HepG2 (cell line): ENCODE data around the gene ADCY10. TPM values are rescaled to one million over a fixed set of nuclear protein-coding genes. Genes with fewer than 3 reads are reported as not detected.

ENCODE experiments used
- ATAC-seq: fragments of 200-7000 bp; cut with Tn5 transposase; 3 replicates; pipeline ENCODE4 v1.9.1; 2020; ENCODE audit warnings: mild to moderate bottlenecking, moderate library complexity
- BruUV-seq: library from RNA; stranded (reverse); fragments of 400-500 nt; replicated peaks from 2 replicates; lab custom pipeline; 2021; lab: Mats Ljungman, UMichigan
- CTCF ChIA-PET: fragments of 300-600 bp; formaldehyde crosslinking; extraction: SDS; loops from one replicate; lab custom pipeline; 2021; ENCODE audit warnings: low total read pairs, inconsistent platforms, low intra/inter-chr PET ratio; lab: Yijun Ruan, JAX
- POLR2A ChIA-PET: fragments of 350-600 bp; sonication (Branson Sonifier 250); formaldehyde crosslinking; loops from one replicate; lab custom pipeline; 2020; ENCODE audit warnings: antibody characterized with exemption, inconsistent platforms; lab: Yijun Ruan, JAX
- DNase-seq: peaks from one replicate; pipeline ENCODE4 v3.0.0-alpha.2; 2015; ENCODE audit warnings: low spot score
- FAIRE-seq: peaks from 3 replicates; lab custom pipeline; 2011; peaks lifted over from hg19 to GRCh38; lab: Jason Lieb, UNC
- H2AFZ ChIP-seq: one replicate; pipeline ENCODE4 v1.6.1; 2011; ENCODE audit warnings: low read length, inconsistent platforms
- H3K27ac ChIP-seq: fragments of 300-600 bp; 3 replicates; pipeline ENCODE4 v1.8.0; 2011; ENCODE audit warnings: mixed run types, mild to moderate bottlenecking, mixed read lengths, low read length, inconsistent platforms; ENCODE audit not compliant: insufficient read depth; ENCODE audit errors: extremely low read length
- H3K27me3 ChIP-seq, 2 experiments: fragments of 200-600 bp in 1 of 2; 2 replicates in 1 of 2; 3 replicates in 1 of 2; pipeline versions ENCODE4 v1.6.0 to v1.8.0; 2011; ENCODE audit warnings: low read length in 2 of 2, mild to moderate bottlenecking in 2 of 2, moderate library complexity in 2 of 2, inconsistent platforms in 1 of 2; ENCODE audit not compliant: insufficient read depth in 2 of 2, control insufficient read depth in 1 of 2
- H3K36me3 ChIP-seq, 2 experiments: fragments of 200-600 bp in 1 of 2; replicated peaks in 1 of 2; 2 replicates in 1 of 2; 3 replicates in 1 of 2; pipeline versions ENCODE4 v1.5.1 to v1.8.0; 2011; ENCODE audit warnings: low read length in 2 of 2, inconsistent platforms in 1 of 2; ENCODE audit not compliant: insufficient read depth in 2 of 2, control insufficient read depth in 1 of 2
- H3K4me1 ChIP-seq: 2 replicates; pipeline ENCODE4 v1.5.1; 2012; ENCODE audit warnings: low read length, inconsistent platforms; ENCODE audit not compliant: insufficient read depth
- H3K4me2 ChIP-seq: 2 replicates; pipeline ENCODE4 v1.6.0; 2011; ENCODE audit warnings: low read depth, low read length, inconsistent platforms
- H3K4me3 ChIP-seq, 3 experiments: fragments of 200-600 bp in 1 of 3; sonication (generic), shearing (Covaris generic) in 1 of 3; replicated peaks in 1 of 3; 2 replicates each; pipeline ENCODE4 v1.5.1; 2011 to 2016; ENCODE audit warnings: low read length in 3 of 3, inconsistent platforms in 2 of 3, low read depth in 2 of 3, mild to moderate bottlenecking in 2 of 3, control low read depth in 1 of 3, mixed read lengths in 1 of 3; ENCODE audit not compliant: insufficient read depth in 1 of 3
- H3K79me2 ChIP-seq: one replicate; pipeline ENCODE4 v1.6.1; 2011; ENCODE audit warnings: low read length, inconsistent platforms; ENCODE audit not compliant: insufficient read depth
- H3K9ac ChIP-seq: 2 replicates; pipeline ENCODE4 v1.6.0; 2011; ENCODE audit warnings: mild to moderate bottlenecking, low read depth, low read length, inconsistent platforms; ENCODE audit not compliant: insufficient read depth
- H3K9me3 ChIP-seq: 2 replicates; pipeline ENCODE4 v1.5.1; 2012; ENCODE audit warnings: mild to moderate bottlenecking, low read length
- H4K20me1 ChIP-seq: 2 replicates; pipeline ENCODE4 v1.6.0; 2011; ENCODE audit warnings: inconsistent platforms, mild to moderate bottlenecking, low read length, moderate library complexity; ENCODE audit not compliant: insufficient read depth
- IKZF4 ChIP-seq: sonication (generic); formaldehyde crosslinking; IDR thresholded peaks from 2 replicates; pipeline ENCODE4 v1.5.1; 2020; ENCODE audit warnings: borderline replicate concordance, mild to moderate bottlenecking, low read depth, missing genetic modification reagents; ENCODE audit errors: not compliant biosample characterization
- MLLT10 ChIP-seq: sonication (generic); formaldehyde crosslinking; IDR thresholded peaks from 2 replicates; pipeline ENCODE4 v1.4.0; 2020; ENCODE audit warnings: missing genetic modification reagents
- POGZ ChIP-seq: sonication (generic); formaldehyde crosslinking; IDR thresholded peaks from 2 replicates; pipeline ENCODE4 v1.4.0; 2020; ENCODE audit warnings: mild to moderate bottlenecking, missing genetic modification reagents
- RARA ChIP-seq: IDR thresholded peaks from 2 replicates; pipeline ENCODE4 v1.6.1; 2016; ENCODE audit warnings: missing genetic modification reagents, missing compliant biosample characterization
- REL ChIP-seq: sonication (generic); formaldehyde crosslinking; conservative IDR thresholded peaks from 2 replicates; pipeline ENCODE4 v1.8.0; 2022; ENCODE audit warnings: mild to moderate bottlenecking, missing genetic modification reagents, moderate library complexity
- RFX3 ChIP-seq: IDR thresholded peaks from 2 replicates; pipeline ENCODE4 v1.6.1; 2016; ENCODE audit warnings: missing biosample characterization, missing genetic modification reagents
- RXRA ChIP-seq: sonication (generic); formaldehyde crosslinking; IDR thresholded peaks from 2 replicates; pipeline ENCODE4 v1.5.1; 2020; ENCODE audit warnings: missing genetic modification reagents
- SALL1 ChIP-seq: sonication (generic); formaldehyde crosslinking; IDR thresholded peaks from 2 replicates; pipeline ENCODE4 v1.8.0; 2022; ENCODE audit warnings: mild to moderate bottlenecking, missing genetic modification reagents
- SYNCRIP ChIP-seq: fragments of 200-400 bp; formaldehyde crosslinking; IDR thresholded peaks from 2 replicates; pipeline ENCODE4 v1.6.1; 2018; ENCODE audit warnings: mild to moderate bottlenecking, low read depth, low read length; ENCODE audit not compliant: insufficient read depth
- TBX2 ChIP-seq: sonication (generic); formaldehyde crosslinking; IDR thresholded peaks from 2 replicates; pipeline ENCODE4 v1.5.0; 2020; ENCODE audit warnings: missing genetic modification reagents, mild to moderate bottlenecking, borderline replicate concordance
- ZBTB3 ChIP-seq: sonication (generic); formaldehyde crosslinking; IDR thresholded peaks from 2 replicates; pipeline ENCODE4 v1.4.0; 2020; ENCODE audit warnings: low read depth, mild to moderate bottlenecking, moderate library complexity, missing genetic modification reagents, borderline replicate concordance
- ZBTB33 ChIP-seq: sonication (generic); formaldehyde crosslinking; IDR thresholded peaks from 2 replicates; pipeline ENCODE4 v1.4.0; 2020; ENCODE audit warnings: missing genetic modification reagents
- ZFX ChIP-seq: sonication (generic); formaldehyde crosslinking; IDR thresholded peaks from 2 replicates; pipeline ENCODE4 v1.4.0; 2020; ENCODE audit warnings: mild to moderate bottlenecking, low read depth, missing genetic modification reagents, moderate library complexity
- ZNF143 ChIP-seq: sonication (generic); formaldehyde crosslinking; IDR thresholded peaks from 2 replicates; pipeline ENCODE4 v1.4.0; 2020; ENCODE audit warnings: missing genetic modification reagents
- ZNF687 ChIP-seq: sonication (generic); formaldehyde crosslinking; IDR thresholded peaks from 2 replicates; pipeline ENCODE4 v1.5.1; 2020; ENCODE audit warnings: mild to moderate bottlenecking, missing genetic modification reagents, moderate library complexity
- ZNF770 ChIP-seq: sonication (generic); formaldehyde crosslinking; IDR thresholded peaks from 2 replicates; pipeline ENCODE4 v1.5.0; 2020; ENCODE audit warnings: mild to moderate bottlenecking, missing genetic modification reagents
- ZNF780A ChIP-seq: sonication (generic); formaldehyde crosslinking; IDR thresholded peaks from 2 replicates; pipeline ENCODE4 v1.8.0; 2022; ENCODE audit warnings: mild to moderate bottlenecking, missing genetic modification reagents, moderate library complexity
- WGBS: methylation state at CpG from one replicate; pipeline ENCODE4 v1.1.6; 2017; ENCODE audit warnings: low lambda C conversion rate; 5-methylcytosine and 5-hydroxymethylcytosine counted together
- in situ Hi-C: cut with HindIII; loops from 2 replicates; pipeline ENCODE4 v1.10.0; 2017; ENCODE audit warnings: low pct_unique_long_range_greater_than_20kb; ENCODE audit not compliant: extremely low pct_ligation_motif_present
- intact Hi-C: fragments of 100-400 bp; cut with micrococcal nuclease; formaldehyde crosslinking; loops from one replicate; pipeline ENCODE4 v1.10.0; 2022; ENCODE audit not compliant: unreplicated experiment
- polyA plus RNA-seq, 8 experiments: library from polyadenylated mRNA; depleted of rRNA in 3 of 8; stranded (reverse) in 7 of 8; unstranded in 1 of 8; fragments of >200 nt; fragmentation: Illumina TruSeq in 4 of 8; extraction: Trizol in 4 of 8; gene quantifications; 2 replicates each; pipeline versions ENCODE4 v1.2.1 to v1.2.3, GENCODE V29; 2011 to 2016; ENCODE audit warnings: low read depth in 4 of 8, missing spikeins in 1 of 8, mixed read lengths in 1 of 8; ENCODE audit not compliant: insufficient read depth in 1 of 8
- total RNA-seq, 5 experiments: library from RNA; depleted of rRNA; stranded (reverse); fragments of >200 nt; fragmentation: Illumina TruSeq; extraction: Trizol; gene quantifications; 2 replicates each; pipeline ENCODE4 v1.2.3, GENCODE V29; 2016; ENCODE audit warnings: low read depth in 1 of 5

ADCY10 gene
- total and polyA plus RNA-seq, 2 of the 13 experiments (the other 11 are each of a cell fraction or from before 2014, with no cell fraction given), result 0.02 to 0.03 TPM

- 81% methylated on average over 8 of the region's 8 CpGs for WGBS
- POLR2A ChIA-PET, result interaction anchor here (1.9 to 2.5 kb wide), 2 partner anchors 11 to 12 kb away, joined by 12 to 15 read pairs; no protein-coding TSS in a partner anchor
- DNase-seq, result no peak
- H3K79me2 ChIP-seq, result no peaks in the 10 kb centered on the region
- H3K27me3 ChIP-seq, result no peaks in the 10 kb centered on the region
- H3K9me3 ChIP-seq, result no peaks in the 10 kb centered on the region
- in situ Hi-C loops, result no loop called here
- BruUV-seq, result no TSS peak
- FAIRE-seq, result no peak
- peaks cover 49% of the 10 kb centered on the region for H3K4me1 ChIP-seq
- no peaks in the 10 kb centered on the region for H4K20me1 ChIP-seq
- no peak overlapping the region for H3K4me3 ChIP-seq
- H2AFZ ChIP-seq, result no peak overlapping the region
- H3K4me2 ChIP-seq, result no peak overlapping the region
- no peak for ATAC-seq
- CTCF ChIA-PET, result no interaction called here
- H3K27ac ChIP-seq, result peak overlapping the region; percentile 35
- H3K36me3 ChIP-seq, result no peaks in the 10 kb centered on the region; a peak in 1 of 5 replicates
- intact Hi-C loops, result no loop called here
- H3K9ac ChIP-seq, result no peak overlapping the region
- TF ChIP-seq RXRA (CRISPR knock-in tag), result 0 out of 2 replicates have a peak, but pooled peaks have one; percentile 25
- no peak for TF ChIP-seq RFX3 (CRISPR knock-in tag)
- no peak for TF ChIP-seq MLLT10
- TF ChIP-seq REL, result no peak
- TF ChIP-seq ZNF770 (CRISPR knock-in tag), result peak; percentile 60
- TF ChIP-seq TBX2 (CRISPR knock-in tag), result 0 out of 2 replicates have a peak, but pooled peaks have one; percentile 17
- TF ChIP-seq ZNF780A (CRISPR knock-in tag), result no peak
- 0 out of 2 replicates have a peak, but pooled peaks have one; percentile 34 for TF ChIP-seq POGZ (CRISPR knock-in tag)
- TF ChIP-seq SYNCRIP, result no peak
- TF ChIP-seq RARA (CRISPR knock-in tag), result peak; percentile 29; the same call in 1 of the 2 replicates
- TF ChIP-seq ZBTB33 (CRISPR knock-in tag), result peak; percentile 76
- TF ChIP-seq ZNF687, result peak; percentile 17; the same call in 1 of the 2 replicates
- no peak for TF ChIP-seq IKZF4 (CRISPR knock-in tag)
- no peak for TF ChIP-seq ZFX (CRISPR knock-in tag)
- no peak for TF ChIP-seq ZNF143 (CRISPR knock-in tag)
- TF ChIP-seq ZBTB3 (CRISPR knock-in tag), result no peak
- TF ChIP-seq SALL1 (CRISPR knock-in tag), result peak; percentile 32; the same call in 1 of the 2 replicates
Observed at GRCh38 chr1:167915569-167915968, 1.6 kb upstream of the ADCY10 start.
